Skeletal muscle satellite cell (primary cell): ENCODE data around the gene NCOA7. TPM values are rescaled to one million over a fixed set of nuclear protein-coding genes. Genes with fewer than 3 reads are reported as not detected.

Experiments used
- H3K27me3 ChIP-seq: 2 replicates; pipeline ENCODE4 v1.7.0; 2013; ENCODE audit warnings: low read length; ENCODE audit not compliant: control insufficient read depth, insufficient read depth
- H3K36me3 ChIP-seq: 2 replicates; pipeline ENCODE4 v1.7.0; 2013; ENCODE audit warnings: mild to moderate bottlenecking, control low read depth, low read length; ENCODE audit not compliant: insufficient read depth
- H3K4me1 ChIP-seq: 2 replicates; pipeline ENCODE4 v1.7.0; 2013; ENCODE audit warnings: low read length; ENCODE audit not compliant: control insufficient read depth, insufficient read depth
- H3K4me2 ChIP-seq: 2 replicates; pipeline ENCODE4 v1.7.0; 2013; ENCODE audit warnings: mild to moderate bottlenecking, low read length
- H3K4me3 ChIP-seq: 2 replicates; pipeline ENCODE4 v1.7.0; 2013; ENCODE audit warnings: low read length
- H3K9ac ChIP-seq: 2 replicates; pipeline ENCODE4 v1.7.0; 2013; ENCODE audit warnings: mild to moderate bottlenecking, low read depth, low read length, moderate library complexity
- H3K9me3 ChIP-seq: replicated peaks from 2 replicates; pipeline ENCODE4 v1.7.0; 2013; ENCODE audit warnings: mild to moderate bottlenecking, control low read depth, low read length
- total RNA-seq: library from RNA; depleted of rRNA; stranded (reverse); fragments of >200 nt; gene quantifications from 2 replicates; pipeline ENCODE4 v1.2.3, GENCODE V29; 2012; rRNA removed

NCOA7 gene
- total RNA-seq: 12.9 and 19.3 TPM in 2 replicates

- H3K4me1 ChIP-seq: peaks cover 51% of the 10 kb centered on the region
- no peaks in the 10 kb centered on the region for H3K27me3 ChIP-seq
- peak within 1 kb of the TSS; percentile 86 for H3K4me3 ChIP-seq
- H3K9me3 ChIP-seq: no peaks in the 10 kb centered on the region
- no peaks in the 10 kb centered on the region for H3K36me3 ChIP-seq
- H3K4me2 ChIP-seq: peak within 1 kb of the TSS; percentile 96
- peak within 1 kb of the TSS; percentile 85 for H3K9ac ChIP-seq
Measured at GRCh38 chr6:125790358-125791150, at the start of gene NCOA7. Gene NCOA7, plus strand, starts transcription at chr6:125790960. Its CDS starts 24,395 bp downstream, at chr6:125815355.

- no peak overlapping the region for H3K4me3 ChIP-seq
- no peaks in the 10 kb centered on the region for H3K9me3 ChIP-seq
Measured at GRCh38 chr6:125741336-125741735, 49.4 kb upstream of the NCOA7 start.

GRCh38 chr6:125742024-125742423, 48.7 kb upstream of the NCOA7 start:
- Histone ChIP-seq H3K4me1 (no peaks in the 10 kb centered on the region), H3K9ac (no peak overlapping the region), H3K27me3 (peaks cover 58% of the 10 kb centered on the region), H3K4me3 (no peak overlapping the region), H3K9me3 (no peaks in the 10 kb centered on the region), H3K36me3 (no peaks in the 10 kb centered on the region), H3K4me2 (no peak overlapping the region)

More at GRCh38 chr6:125741336-125741735, 49.4 kb upstream of the NCOA7 start:
- no peaks in the 10 kb centered on the region for H3K36me3 ChIP-seq
- no peak overlapping the region for H3K4me2 ChIP-seq
- H3K27me3 ChIP-seq: peaks cover 51% of the 10 kb centered on the region
- H3K9ac ChIP-seq: no peak overlapping the region
- no peaks in the 10 kb centered on the region for H3K4me1 ChIP-seq

- H3K4me1 ChIP-seq: peaks cover 3% of the 10 kb centered on the region
- no peak overlapping the region for H3K9ac ChIP-seq
- H3K9me3 ChIP-seq: no peaks in the 10 kb centered on the region
- H3K4me3 ChIP-seq: no peak overlapping the region
- peaks cover 64% of the 10 kb centered on the region for H3K27me3 ChIP-seq
- H3K36me3 ChIP-seq: no peaks in the 10 kb centered on the region
- no peak overlapping the region for H3K4me2 ChIP-seq
Measured at GRCh38 chr6:125742464-125743120, 48.2 kb upstream of the NCOA7 start.

- no peak overlapping the region for H3K4me3 ChIP-seq
- no peak overlapping the region for H3K4me2 ChIP-seq
- no peaks in the 10 kb centered on the region for H3K36me3 ChIP-seq
- H3K27me3 ChIP-seq: peaks cover 74% of the 10 kb centered on the region
- no peak overlapping the region for H3K9ac ChIP-seq
- H3K9me3 ChIP-seq: no peaks in the 10 kb centered on the region
- peaks cover 13% of the 10 kb centered on the region for H3K4me1 ChIP-seq
Measured at GRCh38 chr6:125743604-125744003, 47.2 kb upstream of the NCOA7 start.

GRCh38 chr6:125745281-125746018, 45.3 kb upstream of the NCOA7 start:
- no peak overlapping the region for H3K4me2 ChIP-seq
- H3K27me3 ChIP-seq: peaks cover 88% of the 10 kb centered on the region

GRCh38 chr6:125746019-125746414, 44.7 kb upstream of the NCOA7 start:
- Histone ChIP-seq H3K4me3 (no peak overlapping the region), H3K27me3 (peaks cover 88% of the 10 kb centered on the region), H3K4me2 (peak overlapping the region; percentile 92), H3K4me1 (peaks cover 24% of the 10 kb centered on the region), H3K9me3 (no peaks in the 10 kb centered on the region), H3K36me3 (no peaks in the 10 kb centered on the region), H3K9ac (no peak overlapping the region)

More at GRCh38 chr6:125745281-125746018, 45.3 kb upstream of the NCOA7 start:
- Histone ChIP-seq H3K4me3 (no peak overlapping the region), H3K9ac (no peak overlapping the region), H3K9me3 (no peaks in the 10 kb centered on the region), H3K4me1 (peaks cover 24% of the 10 kb centered on the region), H3K36me3 (no peaks in the 10 kb centered on the region)

- Histone ChIP-seq H3K9ac (no peak overlapping the region), H3K27me3 (peaks cover 94% of the 10 kb centered on the region), H3K9me3 (no peaks in the 10 kb centered on the region), H3K4me1 (peaks cover 24% of the 10 kb centered on the region), H3K36me3 (no peaks in the 10 kb centered on the region), H3K4me2 (peak overlapping the region; percentile 92), H3K4me3 (peak overlapping the region; percentile 75)
Measured at GRCh38 chr6:125746731-125747588, 43.8 kb upstream of the NCOA7 start.

GRCh38 chr6:125747589-125748405, 43.0 kb upstream of the NCOA7 start:
- peak overlapping the region; percentile 92 for H3K4me2 ChIP-seq
- H3K9me3 ChIP-seq: no peaks in the 10 kb centered on the region
- H3K9ac ChIP-seq: no peak overlapping the region
- peaks cover 93% of the 10 kb centered on the region for H3K27me3 ChIP-seq
- H3K36me3 ChIP-seq: no peaks in the 10 kb centered on the region
- peaks cover 24% of the 10 kb centered on the region for H3K4me1 ChIP-seq
- H3K4me3 ChIP-seq: peak overlapping the region; percentile 75

GRCh38 chr6:125748406-125749172, 42.2 kb upstream of the NCOA7 start:
- H3K9me3 ChIP-seq: no peaks in the 10 kb centered on the region
- peak overlapping the region; percentile 92 for H3K4me2 ChIP-seq
- no peaks in the 10 kb centered on the region for H3K36me3 ChIP-seq
- peaks cover 92% of the 10 kb centered on the region for H3K27me3 ChIP-seq
- H3K4me1 ChIP-seq: peaks cover 24% of the 10 kb centered on the region
- H3K4me3 ChIP-seq: peak overlapping the region; percentile 75
- H3K9ac ChIP-seq: no peak overlapping the region
